Stimulated activated CD4-positive, alpha-beta T cell treated with anti-CD3 and anti-CD28 coated beads, Interleukin-4, amount 100 ng/mL, for 4 hours (primary cell): ENCODE measurements around the gene C19orf73.
A peak's percentile ranks its signal among the peaks of the same experiment; 100 is the strongest.
"Not testable (repeated sequence)": the region's sequence is repeated elsewhere in the genome, so short reads cannot be mapped to it uniquely, and the experiment has no call there.

ENCODE experiments used
- DNase-seq, 2 experiments: peaks; one replicate each; pipeline ENCODE4 v3.0.0-alpha.2; 2020

Gene C19orf73

DNA sequence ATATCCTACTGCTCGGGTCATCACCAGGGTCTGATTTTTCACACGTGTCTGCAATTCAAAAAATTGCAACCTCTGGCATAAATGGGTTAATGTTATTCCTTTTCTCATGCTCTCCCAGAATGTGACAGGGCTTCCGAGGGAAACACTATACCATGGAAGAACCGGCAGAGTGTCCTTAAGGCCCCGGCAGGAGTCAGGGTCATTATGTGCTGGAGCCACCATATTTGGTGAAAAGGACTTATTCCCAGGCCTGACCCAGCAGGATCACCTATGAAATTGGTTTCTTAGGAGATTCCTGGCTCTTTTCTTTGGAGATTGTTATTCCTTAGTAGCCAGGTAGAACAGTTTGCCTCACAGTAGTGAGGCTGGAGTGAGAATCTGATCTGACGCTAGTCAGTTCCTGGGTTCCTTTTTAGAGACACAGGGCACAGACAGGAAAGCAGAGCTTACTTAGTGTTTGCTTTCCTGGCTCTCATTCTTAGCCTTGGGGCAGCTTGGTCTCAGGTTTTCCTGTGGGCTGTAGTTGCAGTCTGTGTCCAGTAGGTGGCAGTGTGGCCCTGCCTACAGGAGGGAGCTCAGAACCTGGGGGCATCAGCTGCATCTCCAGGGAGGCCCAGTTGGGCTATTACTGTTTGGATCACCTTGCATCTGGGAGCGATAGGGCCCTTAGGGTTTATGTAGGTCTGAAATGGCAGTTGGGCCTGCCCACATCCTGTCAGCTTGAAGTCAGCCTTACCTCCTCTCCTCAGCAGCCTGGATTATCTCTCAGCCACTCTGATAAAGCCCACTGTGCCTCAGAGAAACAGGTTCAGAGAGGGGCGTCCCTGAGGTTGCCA, 21.3 kb downstream of the C19orf73 start:
- peak; percentile 57 to 66 for DNase-seq

DNA sequence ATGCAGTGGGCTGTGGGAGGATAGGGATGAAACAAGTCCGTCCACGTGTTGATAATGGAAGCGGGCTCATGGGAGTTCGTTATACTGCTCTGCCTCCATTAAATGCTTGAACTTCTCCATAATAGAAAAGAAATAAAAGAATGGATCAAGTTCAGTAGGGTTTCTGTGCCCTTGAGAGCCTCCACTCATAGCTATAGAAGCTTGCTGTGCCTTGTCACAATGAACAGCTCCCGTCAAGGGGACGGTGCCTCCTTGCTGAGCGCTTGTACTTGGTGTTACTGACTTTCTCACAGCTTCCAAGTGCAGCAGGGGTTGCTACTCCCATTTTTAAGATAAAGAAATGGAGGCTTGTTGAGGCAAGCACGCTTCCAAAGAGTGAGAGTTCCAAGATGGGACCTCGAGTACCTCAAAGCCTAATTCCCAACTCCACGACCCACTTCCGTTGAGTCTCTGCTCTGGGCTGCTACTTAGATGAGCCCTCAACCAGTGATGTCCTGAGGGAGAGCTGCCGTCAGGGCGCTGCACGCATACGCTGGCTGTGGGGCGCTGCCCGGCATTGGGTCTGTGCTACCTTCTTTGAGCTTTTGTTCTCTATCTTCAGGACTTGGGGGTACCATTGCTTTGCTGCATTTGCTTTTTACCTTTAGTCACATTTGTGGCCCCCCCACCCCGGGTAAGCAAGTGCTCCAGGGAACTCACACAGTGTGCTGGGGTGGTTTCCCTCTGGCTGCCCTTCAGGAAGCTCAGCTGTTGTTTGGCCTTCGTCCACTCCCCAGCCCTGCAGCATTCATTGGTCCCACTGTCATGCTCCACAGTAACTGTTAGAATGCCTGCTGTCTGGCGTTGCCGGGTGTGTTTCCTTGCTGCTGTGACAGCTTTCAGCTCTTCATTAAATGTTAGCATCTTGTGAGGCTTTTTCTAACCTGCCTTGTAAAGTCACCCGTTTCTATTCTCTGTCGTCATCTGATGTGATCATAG, 24.1 kb downstream of the C19orf73 start:
- no peak for DNase-seq

GRCh38 chr19:49092686-49093085, 26.3 kb downstream of the C19orf73 start:
- DNase-seq = no peak

DNA sequence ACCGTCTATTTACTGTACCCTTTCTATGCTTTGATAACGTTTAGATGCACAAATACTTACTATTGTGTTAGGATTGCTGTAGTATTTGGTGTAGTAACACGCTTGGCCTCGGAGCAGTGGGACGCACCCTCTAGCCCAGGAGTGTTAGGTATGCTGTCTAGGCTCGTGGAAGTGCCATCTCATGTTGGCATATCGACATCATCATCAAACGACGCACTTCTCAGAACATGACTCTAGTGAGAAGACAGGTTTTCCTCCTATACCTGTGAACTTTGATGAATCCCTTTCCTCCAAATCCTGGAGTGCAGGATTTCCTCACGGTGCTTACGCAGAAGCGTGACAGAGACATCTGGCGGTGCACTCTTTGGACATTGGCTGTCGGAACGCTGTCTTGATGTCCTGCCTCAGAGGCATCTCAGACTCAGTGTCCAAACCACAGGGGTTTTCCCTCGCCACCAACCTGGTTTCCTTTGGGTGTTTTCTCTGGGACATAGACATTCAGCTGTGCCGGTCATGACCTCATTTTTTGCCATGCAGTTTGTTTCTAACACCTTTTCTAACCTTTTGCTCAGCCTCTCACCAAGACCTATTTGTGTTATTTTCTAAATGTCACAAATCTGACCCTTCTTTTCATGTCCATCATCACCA, 27.4 kb downstream of the C19orf73 start:
- no peak for DNase-seq

DNA sequence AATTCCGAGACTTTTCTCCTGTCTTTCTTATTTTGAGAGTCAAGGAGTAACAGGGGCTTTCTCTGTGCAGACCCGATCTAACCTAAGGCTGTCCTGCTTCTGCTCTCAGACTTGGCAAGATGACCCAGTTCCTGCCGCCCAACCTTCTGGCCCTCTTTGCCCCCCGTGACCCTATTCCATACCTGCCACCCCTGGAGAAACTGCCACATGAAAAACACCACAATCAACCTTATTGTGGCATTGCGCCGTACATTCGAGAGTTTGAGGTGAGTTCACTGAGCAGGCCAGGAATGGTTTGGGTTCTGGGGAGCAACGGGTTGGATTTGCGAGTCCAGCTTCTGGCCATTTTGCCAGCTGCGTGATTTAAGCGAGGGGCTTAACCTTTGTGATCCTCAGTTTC, 32.6 kb downstream of the C19orf73 start:
- DNase-seq = no peak

DNA sequence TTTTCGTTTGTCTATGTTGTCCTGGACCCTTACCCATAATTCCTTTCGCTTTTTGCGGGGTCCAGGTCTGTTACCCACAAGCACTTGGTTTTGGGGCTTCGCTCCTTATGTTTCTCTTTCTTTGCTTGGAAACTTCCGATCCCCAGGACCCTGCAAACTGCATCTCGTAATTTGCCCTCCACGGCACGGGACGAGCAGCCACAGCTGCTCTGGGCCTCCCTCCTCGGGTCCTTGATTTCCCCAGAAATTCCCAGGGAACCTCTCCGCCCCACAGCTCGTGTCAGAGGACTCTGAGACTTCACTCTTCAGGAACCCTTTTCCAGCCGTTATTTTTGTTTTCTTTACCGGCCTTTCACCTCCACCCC, 33.1 kb downstream of the C19orf73 start:
- DNase-seq = no peak

- peak; percentile 99 for DNase-seq
Measured at GRCh38 chr19:49085020-49085867, 33.7 kb downstream of the C19orf73 start, which contains the start of gene SNRNP70. Gene SNRNP70 (plus strand): TSS chr19:49085451. CDS start chr19:49086415, 964 bp downstream.

DNA sequence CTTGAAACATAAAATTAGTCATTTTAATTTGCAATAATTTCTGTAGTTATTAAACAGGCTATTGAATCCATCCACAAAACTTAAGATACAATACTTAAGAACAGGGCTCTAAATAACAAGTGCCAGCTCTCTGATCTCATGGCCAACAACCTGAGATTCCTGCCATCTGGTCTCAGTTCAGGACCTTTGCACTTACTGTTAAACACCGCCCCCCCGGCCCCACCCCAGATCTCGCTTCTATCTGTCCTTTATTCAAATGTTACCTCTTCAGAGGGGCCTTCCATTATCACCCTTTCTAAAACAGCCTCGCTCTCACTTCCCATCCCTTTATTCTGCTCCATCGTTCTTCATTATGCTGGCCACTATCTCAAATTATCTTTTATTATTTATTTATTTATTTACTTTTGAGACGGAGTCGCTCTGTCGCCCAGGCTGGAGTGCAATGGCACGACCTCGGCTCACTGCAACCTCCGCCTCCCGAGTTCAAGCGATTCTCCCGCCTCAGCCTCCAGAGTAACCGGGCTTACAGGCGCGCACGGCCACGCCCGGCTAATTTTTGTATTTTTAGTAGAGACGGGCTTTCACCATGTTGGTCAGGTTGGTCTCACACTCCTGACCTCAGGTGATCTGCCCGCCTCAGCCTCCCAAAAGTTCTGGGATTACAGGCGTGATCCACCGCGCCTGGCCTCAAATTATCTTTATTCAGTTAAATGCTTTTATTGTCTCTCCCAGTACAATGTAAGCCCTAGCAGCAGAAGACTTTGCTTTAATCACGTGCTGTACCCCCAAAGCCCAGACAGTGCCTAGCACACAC, 34.5 kb downstream of the C19orf73 start:
- no peak for DNase-seq

- DNase-seq = no peak
Measured at GRCh38 chr19:49081273-49081672, 37.7 kb downstream of the C19orf73 start.

- DNase-seq = no peak
Measured at GRCh38 chr19:49080392-49080791, 38.6 kb downstream of the C19orf73 start.

DNA sequence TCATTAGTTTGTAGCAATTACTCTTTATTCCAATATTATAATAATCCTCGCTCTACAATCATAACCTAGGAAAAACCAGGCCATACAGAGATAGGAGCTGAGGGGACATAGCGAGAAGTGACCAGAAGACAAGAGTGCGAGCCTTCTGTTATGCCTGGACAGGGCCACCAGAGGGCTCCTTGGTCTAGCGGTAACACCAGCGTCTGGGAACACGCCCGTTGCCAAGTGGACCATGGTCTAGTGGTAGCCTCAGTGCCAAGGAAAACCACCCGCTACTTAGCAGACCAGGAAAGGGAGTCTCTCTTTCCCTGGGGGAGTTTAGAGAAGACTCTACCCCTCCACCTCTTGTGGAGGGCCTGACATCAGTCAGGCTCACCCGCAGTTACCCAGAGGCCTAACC, 44.1 kb downstream of the C19orf73 start:
- DNase-seq = not testable (repeated sequence)

DNA sequence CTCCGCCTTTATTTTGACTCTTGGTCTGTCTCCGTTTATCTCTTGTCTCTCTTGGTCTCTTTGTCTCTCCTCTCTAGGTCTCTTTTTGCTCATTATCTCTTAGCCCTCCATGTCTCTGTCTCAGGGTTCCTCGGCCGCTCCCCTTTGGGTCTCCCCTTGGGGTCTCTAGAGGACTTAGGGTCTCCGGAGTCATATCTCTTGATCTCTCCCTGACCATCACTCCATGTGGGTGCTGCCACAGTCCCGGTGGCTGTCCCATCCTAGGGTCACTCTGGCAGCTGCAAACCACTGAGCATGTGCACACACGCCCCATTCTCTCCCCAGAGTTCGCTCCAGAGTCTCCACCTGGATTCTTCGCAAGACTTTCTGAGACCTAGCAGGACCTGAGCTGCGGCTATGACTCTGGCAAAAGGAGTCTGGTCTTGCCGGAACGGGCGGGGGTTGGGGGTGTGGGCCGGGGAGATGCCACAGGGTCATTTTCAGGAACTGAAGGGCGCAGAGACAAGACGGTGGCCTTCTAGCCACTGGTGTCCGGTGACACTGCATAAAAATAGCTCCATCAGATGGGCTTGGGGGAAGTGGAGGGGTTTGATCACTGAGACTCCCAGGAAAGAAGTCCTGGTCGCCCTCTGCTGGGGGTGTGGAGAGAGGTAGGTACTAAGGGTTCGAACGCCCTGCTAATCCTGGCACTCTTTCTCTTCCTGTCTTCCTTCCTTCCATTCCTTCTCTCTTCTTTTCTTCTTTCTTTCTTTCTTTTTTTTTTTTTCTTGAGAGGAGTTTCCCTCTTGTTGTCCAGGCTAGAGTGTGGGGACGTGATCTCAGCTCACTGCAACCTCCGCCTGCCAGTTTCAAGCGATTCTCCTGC, 45.2 kb downstream of the C19orf73 start:
- DNase-seq = no peak

GRCh38 chr19:49071860-49072547, 46.9 kb downstream of the C19orf73 start:
- peak in 1 of 2 experiments; percentile 46 for DNase-seq

GRCh38 chr19:49070416-49070815, 48.5 kb downstream of the C19orf73 start:
- no peak for DNase-seq

GRCh38 chr19:49069026-49069425, 49.9 kb downstream of the C19orf73 start:
- DNase-seq = no peak
